HL-60 (cell line): ENCODE results near the gene VSX1.

Experiments used
- DNase-seq, 2 experiments: peaks; one replicate each; pipeline ENCODE4 v3.0.0-alpha.2; 2010 to 2020; ENCODE audit warnings: low read depth in 1 of 2, low spot score in 1 of 2
- H3K27ac ChIP-seq: fragments of 250-450 bp; sonication (Bioruptor Pico); replicated peaks from 2 replicates; pipeline ENCODE4 v1.5.1; 2020; ENCODE audit warnings: mild to moderate bottlenecking, moderate library complexity
- H3K27me3 ChIP-seq: fragments of 250-450 bp; sonication (Bioruptor Pico); 2 replicates; pipeline ENCODE4 v1.5.1; 2021; ENCODE audit warnings: mild to moderate bottlenecking, moderate library complexity; ENCODE audit not compliant: insufficient read depth, poor library complexity, severe bottlenecking
- H3K4me3 ChIP-seq: replicated peaks from 2 replicates; pipeline ENCODE4 v1.5.1; 2011; ENCODE audit warnings: mild to moderate bottlenecking, control low read depth, low read length; ENCODE audit not compliant: insufficient read depth
- CTCF ChIP-seq: IDR thresholded peaks from one replicate; pipeline ENCODE4 v1.5.1; 2011; ENCODE audit warnings: low read length, control low read depth, inconsistent platforms; ENCODE audit not compliant: insufficient read depth
- GABPA ChIP-seq: IDR thresholded peaks from 2 replicates; pipeline ENCODE4 v1.6.1; 2012; ENCODE audit warnings: low read depth
- POLR2AphosphoS5 ChIP-seq: IDR thresholded peaks from 2 replicates; pipeline ENCODE4 v1.6.1; 2012; ENCODE audit warnings: low read depth
- REST ChIP-seq: IDR thresholded peaks from 2 replicates; pipeline ENCODE4 v1.6.1; 2012; ENCODE audit warnings: low read depth; ENCODE audit not compliant: insufficient replicate concordance
- SPI1 ChIP-seq: IDR thresholded peaks from 2 replicates; pipeline ENCODE4 v1.6.1; 2012; ENCODE audit warnings: low read depth, mild to moderate bottlenecking, borderline replicate concordance

VSX1 gene

GRCh38 chr20:25046736-25047666 lies 34.9 kb downstream of the VSX1 start:
- H3K27me3 ChIP-seq: no peaks in the 10 kb centered on the region
- H3K4me3 ChIP-seq: no peak overlapping the region
- TF ChIP-seq POLR2AphosphoS5 (no peak), REST (no peak), SPI1 (no peak), CTCF (no peak), GABPA (no peak)
- H3K27ac ChIP-seq: no peak overlapping the region
- DNase-seq: no peak

GRCh38 chr20:25046181-25046641 lies 35.7 kb downstream of the VSX1 start:
- Histone ChIP-seq H3K27ac (no peak overlapping the region), H3K4me3 (no peak overlapping the region), H3K27me3 (no peaks in the 10 kb centered on the region)
- DNase-seq: no peak
- TF ChIP-seq POLR2AphosphoS5 (no peak), CTCF (no peak), REST (no peak), SPI1 (no peak), GABPA (no peak)

- H3K4me3 ChIP-seq: no peak overlapping the region
- no peak overlapping the region for H3K27ac ChIP-seq
- H3K27me3 ChIP-seq: no peaks in the 10 kb centered on the region
- DNase-seq: no peak
- TF ChIP-seq REST (no peak), SPI1 (no peak), GABPA (no peak), CTCF (no peak), POLR2AphosphoS5 (no peak)
Measured at GRCh38 chr20:25045343-25045712, 36.6 kb downstream of the VSX1 start.
